Stimulated activated CD8-positive, alpha-beta memory T cell treated with anti-CD3 and anti-CD28 coated beads, Interleukin-15, amount 100 ng/mL, for 24 hours (primary cell): ENCODE data around the gene CHCHD6.

Source experiments
- DNase-seq: peaks from one replicate; pipeline ENCODE4 v3.0.0-alpha.2; 2020; ENCODE audit warnings: low read depth

The CHCHD6 gene

DNA sequence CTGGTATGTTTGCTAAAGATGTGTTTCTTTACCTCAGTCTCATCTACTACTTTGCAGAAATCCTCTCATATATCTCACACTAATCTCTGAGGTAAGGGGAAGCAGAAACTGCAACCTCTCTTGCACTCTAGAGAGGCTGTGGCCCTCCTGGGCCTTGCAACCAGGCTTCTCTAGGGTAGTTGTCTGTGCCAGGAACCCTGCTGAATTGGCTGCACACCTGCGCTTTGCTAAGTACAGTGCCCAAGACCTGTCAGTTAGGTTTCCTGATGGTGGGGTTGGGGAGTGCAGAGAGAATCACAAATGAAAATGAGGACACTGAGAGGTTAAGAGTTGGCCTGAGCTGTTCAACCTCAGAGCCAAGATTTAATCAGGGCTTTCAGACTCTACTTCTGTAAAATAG is 161.7 kb downstream of the CHCHD6 start:
- DNase-seq = no peak

- DNase-seq = no peak
Observed at GRCh38 chr3:126866175-126866759, 162.2 kb downstream of the CHCHD6 start.

GRCh38 chr3:126867190-126867862 is 163.3 kb downstream of the CHCHD6 start:
- no peak for DNase-seq

- no peak for DNase-seq
Observed at GRCh38 chr3:126867863-126868200, 163.8 kb downstream of the CHCHD6 start.

DNA sequence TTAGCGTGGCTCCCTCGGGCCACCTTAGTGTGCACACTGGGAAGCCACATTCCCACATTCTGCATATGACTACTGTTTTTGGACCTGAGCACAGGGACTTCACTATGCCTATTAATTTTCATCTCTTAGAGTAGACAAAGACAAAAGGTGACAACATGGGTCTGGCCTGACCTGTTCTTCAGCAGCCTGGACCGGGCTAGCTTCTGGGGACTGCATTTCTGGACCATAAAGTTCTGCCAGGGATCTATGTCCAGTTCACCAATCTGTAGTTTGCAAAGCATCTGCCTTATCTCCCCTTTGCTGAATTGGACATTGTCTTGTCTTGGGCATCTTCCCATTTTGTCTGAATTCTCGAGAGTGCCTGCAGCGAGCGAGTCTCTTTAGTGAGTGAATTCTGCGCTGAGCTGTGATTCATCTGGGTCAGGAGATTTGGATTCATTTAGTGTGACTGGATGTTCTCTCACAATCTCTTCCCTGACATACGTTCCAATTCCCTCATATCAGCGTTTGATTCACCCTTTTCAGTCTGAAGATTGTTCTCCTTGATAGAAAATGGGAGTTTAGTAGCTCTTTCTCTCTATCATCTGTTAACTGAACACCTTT is 166.7 kb downstream of the CHCHD6 start:
- no peak for DNase-seq

GRCh38 chr3:126872701-126873342 is 168.8 kb downstream of the CHCHD6 start:
- DNase-seq = no peak

- no peak for DNase-seq
Observed at GRCh38 chr3:126873416-126873815, 169.4 kb downstream of the CHCHD6 start.

GRCh38 chr3:126878664-126879063 is 174.6 kb downstream of the CHCHD6 start:
- no peak for DNase-seq

GRCh38 chr3:126880901-126881300 is 176.9 kb downstream of the CHCHD6 start:
- no peak for DNase-seq

GRCh38 chr3:126881861-126882260 is 177.8 kb downstream of the CHCHD6 start:
- no peak for DNase-seq

- DNase-seq = no peak
Observed at GRCh38 chr3:126883241-126883640, 179.2 kb downstream of the CHCHD6 start.

GRCh38 chr3:126885425-126885824 is 181.4 kb downstream of the CHCHD6 start:
- no peak for DNase-seq

DNA sequence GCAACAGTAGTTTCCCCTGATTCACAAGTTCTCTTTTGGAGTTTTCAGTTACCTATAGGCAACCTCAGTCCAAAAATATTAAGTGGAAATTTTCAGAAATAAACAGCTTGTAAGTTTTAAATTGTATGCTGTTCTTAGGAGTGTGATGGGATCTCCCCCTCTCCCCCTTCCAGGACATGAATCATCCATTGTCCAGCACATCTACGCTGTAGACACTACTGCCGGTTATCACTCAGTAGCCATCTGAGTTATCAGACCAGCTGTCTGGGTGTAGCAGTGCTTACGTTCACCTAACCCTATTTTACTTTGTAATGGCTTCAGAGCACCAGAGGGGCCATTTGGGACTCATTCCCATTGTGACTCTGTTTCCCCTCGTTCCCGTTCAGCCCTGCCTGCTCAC is 182.2 kb downstream of the CHCHD6 start:
- DNase-seq = no peak

DNA sequence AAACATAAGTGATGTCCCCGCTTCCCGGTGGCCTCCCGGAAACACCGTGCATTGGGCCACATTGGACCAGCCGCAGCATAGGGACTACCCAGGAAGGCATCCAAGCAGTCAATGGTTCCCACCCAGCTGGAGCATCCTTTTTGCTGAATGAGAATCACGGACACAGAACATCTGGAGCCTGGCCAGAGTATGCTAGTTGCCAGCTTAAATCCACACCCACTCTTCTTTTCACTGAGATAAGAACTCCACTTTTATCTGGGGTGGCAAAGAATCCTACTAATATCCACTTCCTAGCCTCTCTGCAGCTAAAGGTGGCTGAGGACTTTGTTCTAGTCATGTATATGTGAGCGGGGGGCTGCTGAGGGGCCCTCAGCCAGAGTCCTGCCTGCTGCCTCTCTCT is 183.6 kb downstream of the CHCHD6 start:
- no peak for DNase-seq

DNA sequence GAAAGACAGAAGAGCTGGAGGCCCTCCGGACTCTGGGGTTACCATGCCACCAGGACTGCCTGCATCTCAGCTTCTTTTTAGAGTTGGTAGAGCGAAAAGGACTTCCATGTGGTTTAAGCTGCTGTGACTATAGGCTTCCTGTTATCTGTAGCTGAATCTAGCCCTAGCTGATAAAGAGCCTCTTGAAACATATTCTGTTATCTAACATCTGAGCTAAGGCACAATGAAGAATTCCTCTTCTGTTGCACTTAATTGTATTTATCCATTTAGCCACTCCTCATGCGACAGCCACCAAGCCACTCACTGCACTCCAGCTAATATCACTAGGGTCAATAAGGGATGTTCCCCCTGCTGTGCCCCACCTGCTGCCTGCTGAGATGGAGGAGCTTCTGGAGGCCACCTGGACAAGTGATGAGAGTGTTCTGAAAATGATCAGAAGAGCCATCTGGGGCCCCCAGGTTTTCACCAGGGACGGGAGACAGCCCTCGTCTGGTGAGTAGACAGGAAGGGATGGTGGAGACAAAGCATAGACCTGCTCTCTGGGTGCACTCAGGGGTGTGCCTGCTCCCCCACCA is 184.2 kb downstream of the CHCHD6 start:
- no peak for DNase-seq

DNA sequence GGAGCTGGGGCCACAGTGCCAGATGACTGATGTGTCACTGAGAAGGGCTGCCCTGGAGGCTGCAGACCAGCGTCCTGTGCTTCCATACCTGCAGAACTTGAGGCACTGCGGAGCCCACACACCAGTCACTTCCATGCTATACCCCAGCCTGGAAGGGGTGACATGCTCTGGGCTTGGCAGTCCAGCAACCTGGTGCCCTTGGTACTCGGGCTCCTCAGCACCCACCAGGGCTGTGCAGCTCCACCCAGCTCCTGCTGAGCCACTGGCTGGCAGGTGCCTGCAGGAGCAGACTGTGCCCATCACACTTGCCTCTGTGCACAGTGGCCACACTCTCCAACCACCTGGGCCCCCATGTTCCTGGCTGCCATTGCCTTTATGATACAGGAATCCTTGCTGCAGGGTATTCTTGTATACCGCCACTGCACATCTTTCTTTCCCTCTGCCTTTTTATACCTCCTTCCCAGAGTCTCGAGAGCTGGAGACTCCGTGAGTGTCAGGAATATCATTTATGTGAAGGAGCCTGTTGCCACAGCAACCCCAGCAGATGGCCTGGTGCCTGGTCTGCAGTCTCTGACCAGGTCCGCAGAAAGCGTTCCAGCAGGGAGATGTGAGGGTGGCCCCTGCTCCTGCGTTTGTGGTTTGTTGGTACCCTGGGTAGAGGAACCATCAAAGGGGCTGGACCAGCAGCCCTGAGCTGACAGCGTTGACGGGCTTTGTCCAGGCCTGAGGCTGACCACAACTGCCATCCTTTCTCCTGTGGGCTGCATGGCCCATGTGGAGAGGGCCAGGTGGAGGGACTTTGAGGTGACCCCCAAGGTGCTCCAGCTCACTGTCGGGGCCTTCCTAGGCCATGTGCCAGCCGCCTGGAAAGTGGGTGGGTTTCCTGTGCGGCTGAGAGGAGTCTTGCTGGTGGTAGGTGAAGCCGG is 185.5 kb downstream of the CHCHD6 start:
- DNase-seq = no peak

- DNase-seq = no peak
Observed at GRCh38 chr3:126891141-126891540, 187.1 kb downstream of the CHCHD6 start.

DNA sequence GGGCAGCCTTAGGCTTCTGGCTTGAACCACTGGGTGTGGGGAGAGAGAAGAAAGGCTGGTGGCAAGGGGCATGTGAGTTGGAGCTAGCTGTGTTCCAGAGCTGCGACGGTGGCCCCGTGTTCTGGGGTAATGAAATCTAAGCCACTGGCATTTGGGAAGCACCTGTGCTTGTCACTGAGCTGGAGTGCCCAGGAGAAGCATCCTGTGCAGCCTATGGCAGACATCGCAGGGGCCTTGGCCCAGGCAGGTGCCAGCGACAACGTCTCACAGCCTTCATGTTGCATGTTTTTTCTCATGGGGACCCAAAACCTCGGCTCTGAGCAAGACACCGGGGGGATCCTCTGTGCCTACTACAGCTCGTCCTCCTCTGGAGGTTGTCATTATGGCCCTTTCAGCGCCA is 187.8 kb downstream of the CHCHD6 start:
- no peak for DNase-seq

DNA sequence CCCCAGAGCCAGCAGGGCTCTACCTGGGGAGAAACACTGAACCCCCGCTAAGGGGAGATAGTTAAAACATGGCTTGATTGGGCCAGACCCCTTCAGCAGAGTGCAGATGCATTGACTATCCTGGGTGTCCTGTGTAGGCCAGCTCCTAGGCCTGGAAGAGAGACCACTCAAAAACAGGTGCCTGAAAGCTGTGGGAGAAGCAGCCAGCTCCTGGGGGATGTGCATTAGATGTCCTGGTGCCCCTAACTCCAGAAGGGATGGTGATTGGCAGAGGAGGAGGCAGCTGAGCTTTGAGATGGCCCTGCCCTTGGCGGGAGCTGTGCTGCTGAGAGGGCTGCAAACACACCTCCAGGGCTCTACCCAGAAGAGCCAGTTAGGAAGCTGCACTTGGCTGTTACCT is 189.6 kb downstream of the CHCHD6 start:
- no peak for DNase-seq

- no peak for DNase-seq
Observed at GRCh38 chr3:126894475-126894874, 190.4 kb downstream of the CHCHD6 start.

GRCh38 chr3:126895178-126896066 is 191.4 kb downstream of the CHCHD6 start:
- no peak for DNase-seq
